Activated B cell treated with CpG ODN at 0.5 μM for 24 hours (primary cell): ENCODE measurements around the gene ANKRD13B. TPM values are rescaled to one million over a fixed set of nuclear protein-coding genes. Genes with fewer than 3 reads are reported as not detected.

ENCODE experiments used
- ATAC-seq: fragments of 200-7000 bp; cut with Tn5 transposase; one replicate; pipeline ENCODE4 v1.10.0; 2021; ENCODE audit warnings: low read depth, mild to moderate bottlenecking, moderate library complexity
- CTCF ChIA-PET: fragments of 350-600 bp; sonication (Branson Sonifier 250); formaldehyde crosslinking; loops from one replicate; lab custom pipeline; 2021; ENCODE audit warnings: antibody characterized with exemption; lab: Charles Lee
- POLR2A ChIA-PET: fragments of 350-600 bp; sonication (Branson Sonifier 250); formaldehyde crosslinking; loops from one replicate; lab custom pipeline; 2021; ENCODE audit warnings: antibody characterized with exemption; lab: Charles Lee
- DNase-seq: peaks from one replicate; pipeline ENCODE4 v3.0.0; 2022
- H3K27ac Mint-ChIP-seq: one replicate; pipeline ENCODE4 v1.8.0; 2020; ENCODE audit warnings: mixed read lengths
- H3K27me3 Mint-ChIP-seq: one replicate; pipeline ENCODE4 v1.8.0; 2021; ENCODE audit warnings: mixed read lengths
- H3K36me3 Mint-ChIP-seq: one replicate; pipeline ENCODE4 v1.8.0; 2021; ENCODE audit warnings: low read depth, mixed read lengths
- H3K4me1 Mint-ChIP-seq: one replicate; pipeline ENCODE4 v1.8.0; 2021; ENCODE audit warnings: mixed read lengths
- H3K4me3 Mint-ChIP-seq: one replicate; pipeline ENCODE4 v1.8.0; 2020; ENCODE audit warnings: mild to moderate bottlenecking, mixed read lengths
- H3K9me3 Mint-ChIP-seq: one replicate; pipeline ENCODE4 v1.8.0; 2020; ENCODE audit warnings: mixed read lengths
- CTCF ChIP-seq: fragments of 200-600 bp; IDR thresholded peaks from one replicate; pipeline ENCODE4 v1.8.0; 2022; ENCODE audit warnings: antibody characterized with exemption, mild to moderate bottlenecking
- intact Hi-C: fragments of 100-400 bp; cut with micrococcal nuclease; formaldehyde crosslinking; loops from one replicate; pipeline ENCODE4 v1.15.1; 2024
- total RNA-seq: library from RNA; stranded (reverse); gene quantifications from 2 replicates; pipeline ENCODE4 v1.2.3, GENCODE V29; 2022

The ANKRD13B gene
- total RNA-seq, 1 donor from 2014 or later, result 3.5 TPM

GRCh38 chr17:29574732-29575510, 18.0 kb upstream of the ANKRD13B start:
- no peaks in the 10 kb centered on the region for H3K27me3 Mint-ChIP-seq
- H3K4me1 Mint-ChIP-seq, result peaks cover 20% of the 10 kb centered on the region
- POLR2A ChIA-PET, result interaction anchor here (0.5 kb wide), 1 partner anchor 96 kb away, joined by 5 read pairs; no protein-coding TSS in a partner anchor
- H3K4me3 Mint-ChIP-seq, result no peak overlapping the region
- no peak overlapping the region for H3K27ac Mint-ChIP-seq
- no peak for ATAC-seq
- peaks cover 51% of the 10 kb centered on the region for H3K36me3 Mint-ChIP-seq
- CTCF ChIA-PET, result interaction anchor here (0.8 to 9.0 kb wide), 5 partner anchors 18 to 205 kb away, joined by 4 to 70 read pairs (median 17); partner anchors contain the start of gene ANKRD13B
- intact Hi-C loops, result no loop called here
- DNase-seq, result no peak
- TF ChIP-seq CTCF, result no peak
- no peaks in the 10 kb centered on the region for H3K9me3 Mint-ChIP-seq

GRCh38 chr17:29575511-29576213, 17.3 kb upstream of the ANKRD13B start:
- ChIA-PET CTCF (interaction anchor here (0.8 to 9.0 kb wide), 5 partner anchors 17 to 206 kb away, joined by 3 to 70 read pairs (median 6); partner anchors contain the start of gene ANKRD13B), POLR2A (interaction anchor here (0.8 to 1.8 kb wide), 2 partner anchors 8 to 12 kb away, joined by 3 to 7 read pairs; no protein-coding TSS in a partner anchor)
- H3K27ac Mint-ChIP-seq, result no peak overlapping the region
- H3K9me3 Mint-ChIP-seq, result no peaks in the 10 kb centered on the region
- H3K36me3 Mint-ChIP-seq, result peaks cover 56% of the 10 kb centered on the region
- no peak overlapping the region for H3K4me3 Mint-ChIP-seq
- intact Hi-C loops, result no loop called here
- no peak for ATAC-seq
- H3K27me3 Mint-ChIP-seq, result no peaks in the 10 kb centered on the region
- H3K4me1 Mint-ChIP-seq, result peaks cover 22% of the 10 kb centered on the region
- TF ChIP-seq CTCF, result no peak
- DNase-seq, result no peak

- no peak overlapping the region for H3K27ac Mint-ChIP-seq
- H3K36me3 Mint-ChIP-seq, result peaks cover 56% of the 10 kb centered on the region
- intact Hi-C loops, result no loop called here
- CTCF ChIA-PET, result interaction anchor here (1.3 to 9.0 kb wide), 5 partner anchors 16 to 206 kb away, joined by 3 to 70 read pairs (median 6); partner anchors contain the start of gene ANKRD13B
- POLR2A ChIA-PET, result interaction anchor here (0.7 to 1.8 kb wide), 3 partner anchors 9 to 14 kb away, joined by 3 to 7 read pairs (median 3); no protein-coding TSS in a partner anchor
- no peaks in the 10 kb centered on the region for H3K9me3 Mint-ChIP-seq
- TF ChIP-seq CTCF, result no peak
- no peak for ATAC-seq
- no peaks in the 10 kb centered on the region for H3K27me3 Mint-ChIP-seq
- H3K4me1 Mint-ChIP-seq, result peaks cover 21% of the 10 kb centered on the region
- no peak overlapping the region for H3K4me3 Mint-ChIP-seq
- DNase-seq, result no peak
These were observed 16.5 kb upstream of the ANKRD13B start for GRCh38 chr17:29576214-29577000.

GRCh38 chr17:29577001-29577370, 15.9 kb upstream of the ANKRD13B start:
- DNase-seq, result no peak
- H3K27ac Mint-ChIP-seq, result no peak overlapping the region
- POLR2A ChIA-PET, result interaction anchor here (0.7 to 1.8 kb wide), 2 partner anchors 9 to 14 kb away, joined by 3 to 7 read pairs; no protein-coding TSS in a partner anchor
- peaks cover 56% of the 10 kb centered on the region for H3K36me3 Mint-ChIP-seq
- intact Hi-C loops, result no loop called here
- ATAC-seq, result no peak
- no peak for TF ChIP-seq CTCF
- H3K4me3 Mint-ChIP-seq, result no peak overlapping the region
- no peaks in the 10 kb centered on the region for H3K27me3 Mint-ChIP-seq
- H3K4me1 Mint-ChIP-seq, result peaks cover 21% of the 10 kb centered on the region
- CTCF ChIA-PET, result interaction anchor here (1.3 to 9.0 kb wide), 4 partner anchors 16 to 40 kb away, joined by 3 to 70 read pairs (median 30); partner anchors contain the start of gene ANKRD13B
- no peaks in the 10 kb centered on the region for H3K9me3 Mint-ChIP-seq
